GM12878 (cell line): ENCODE data around the gene KDM2A. TPM values are rescaled to one million over a fixed set of nuclear protein-coding genes. Genes with fewer than 3 reads are reported as not detected.

ENCODE experiments used
- ATAC-seq: fragments of 200-7000 bp; cut with Tn5 transposase; 3 replicates; pipeline ENCODE4 v1.9.1; 2020; ENCODE audit warnings: mild to moderate bottlenecking, moderate library complexity
- BruUV-seq: library from RNA; stranded (reverse); fragments of 400-500 nt; replicated peaks from 2 replicates; lab custom pipeline; 2021; lab: Mats Ljungman, UMichigan
- CTCF ChIA-PET: fragments of 300-600 bp; sonication (Branson Sonifier 250); formaldehyde crosslinking; extraction: SDS; loops from one replicate; lab custom pipeline; 2021; ENCODE audit warnings: inconsistent platforms; lab: Yijun Ruan, JAX
- POLR2A ChIA-PET: fragments of 350-600 bp; formaldehyde crosslinking; extraction: SDS; loops from one replicate; lab custom pipeline; 2021; ENCODE audit warnings: inconsistent platforms; lab: Charles Lee
- RAD21 ChIA-PET: fragments of 300-600 bp; sonication (Branson Sonifier 250); formaldehyde crosslinking; loops from one replicate; lab custom pipeline; 2023; ENCODE audit warnings: antibody characterized with exemption; ENCODE audit not compliant: unreplicated experiment; lab: Charles Lee
- SMC1A ChIA-PET: fragments of 300-600 bp; sonication (Branson Sonifier 250); formaldehyde crosslinking; loops from one replicate; lab custom pipeline; 2023; ENCODE audit not compliant: unreplicated experiment, uncharacterized antibody; lab: Charles Lee
- DNase-seq: peaks from one replicate; pipeline ENCODE4 v3.0.0-alpha.2; 2011; ENCODE audit warnings: low read depth, low spot score
- FAIRE-seq: peaks from 3 replicates; lab custom pipeline; 2011; peaks lifted over from hg19 to GRCh38; lab: Jason Lieb, UNC
- H2AFZ ChIP-seq: 2 replicates; pipeline ENCODE4 v1.6.0; 2011; ENCODE audit warnings: low read depth, low read length, control low read depth; ENCODE audit not compliant: control insufficient read depth
- H3K27ac ChIP-seq: 2 replicates; pipeline ENCODE4 v1.5.1; 2011; ENCODE audit warnings: control low read depth; ENCODE audit not compliant: control insufficient read depth, insufficient read depth
- H3K27me3 ChIP-seq, 2 experiments: replicated peaks in 1 of 2; 2 replicates each; pipeline versions ENCODE4 v1.6.0 to v1.6.1; 2011; ENCODE audit warnings: low read length in 1 of 2; ENCODE audit not compliant: control insufficient read depth in 2 of 2, insufficient read depth in 2 of 2
- H3K36me3 ChIP-seq, 2 experiments: 2 replicates each; pipeline ENCODE4 v1.5.1; 2011; ENCODE audit warnings: low read length in 1 of 2; ENCODE audit not compliant: control insufficient read depth in 2 of 2, insufficient read depth in 2 of 2
- H3K4me1 ChIP-seq: 2 replicates; pipeline ENCODE4 v1.6.1; 2011; ENCODE audit warnings: mild to moderate bottlenecking, low read length, moderate library complexity, mixed read lengths; ENCODE audit not compliant: control insufficient read depth, insufficient read depth
- H3K4me2 ChIP-seq: 2 replicates; pipeline ENCODE4 v1.6.0; 2011; ENCODE audit warnings: control low read depth; ENCODE audit not compliant: control insufficient read depth, insufficient read depth
- H3K4me3 ChIP-seq: fragments of 200-600 bp; sonication (generic); 2 replicates; pipeline ENCODE4 v1.5.1; 2016
- H3K79me2 ChIP-seq: 2 replicates; pipeline ENCODE4 v1.6.0; 2011; ENCODE audit warnings: low read length; ENCODE audit not compliant: control insufficient read depth, insufficient read depth
- H3K9ac ChIP-seq: 2 replicates; pipeline ENCODE4 v1.8.0; 2011; ENCODE audit warnings: low read length, control low read depth, mixed read lengths; ENCODE audit not compliant: control insufficient read depth, insufficient read depth
- H3K9me3 ChIP-seq: replicated peaks from 3 replicates; pipeline ENCODE4 v1.5.1; 2011; ENCODE audit warnings: mild to moderate bottlenecking, low read length; ENCODE audit not compliant: control insufficient read depth, insufficient read depth
- H4K20me1 ChIP-seq: 2 replicates; pipeline ENCODE4 v1.6.0; 2011; ENCODE audit not compliant: control insufficient read depth, insufficient read depth
- ATF2 ChIP-seq: IDR thresholded peaks from 2 replicates; pipeline ENCODE4 v1.6.1; 2012; ENCODE audit warnings: low read length, inconsistent platforms
- ATF7 ChIP-seq: fragments of 450-650 bp; IDR thresholded peaks from 2 replicates; pipeline ENCODE4 v1.6.1; 2016; ENCODE audit warnings: low read depth, mild to moderate bottlenecking
- CREM ChIP-seq: IDR thresholded peaks from 2 replicates; pipeline ENCODE4 v1.6.1; 2014; ENCODE audit warnings: antibody characterized with exemption, low read depth
- EGR1 ChIP-seq, 2 experiments: IDR thresholded peaks; 1 replicate in 1 of 2; 2 replicates in 1 of 2; pipeline ENCODE4 v1.6.1; 2011 to 2012; ENCODE audit warnings: low read depth in 2 of 2, low read length in 2 of 2, borderline replicate concordance in 1 of 2, mild to moderate bottlenecking in 1 of 2, moderate library complexity in 1 of 2
- ELK1 ChIP-seq: IDR thresholded peaks from 2 replicates; pipeline ENCODE4 v1.6.1; 2012; ENCODE audit warnings: low read depth, low read length, improper control_type of control experiment
- FOXM1 ChIP-seq: IDR thresholded peaks from 2 replicates; pipeline ENCODE4 v1.6.1; 2012; ENCODE audit warnings: low read depth, mild to moderate bottlenecking, inconsistent platforms, low read length, moderate library complexity
- IRF4 ChIP-seq: IDR thresholded peaks from 2 replicates; pipeline ENCODE4 v1.6.1; 2011; ENCODE audit warnings: low read depth, low read length
- JUNB ChIP-seq: IDR thresholded peaks from 2 replicates; pipeline ENCODE4 v1.6.1; 2016; ENCODE audit warnings: antibody characterized with exemption, mild to moderate bottlenecking
- KDM1A ChIP-seq: fragments of 200-600 bp; sonication (generic); IDR thresholded peaks from 2 replicates; pipeline ENCODE4 v1.6.1; 2016; ENCODE audit warnings: borderline replicate concordance
- MTA3 ChIP-seq: IDR thresholded peaks from 2 replicates; pipeline ENCODE4 v1.6.1; 2012; ENCODE audit warnings: low read length, inconsistent platforms, borderline replicate concordance
- PAX5 ChIP-seq: IDR thresholded peaks from 2 replicates; pipeline ENCODE4 v1.6.1; 2011; ENCODE audit warnings: low read depth, low read length, borderline replicate concordance
- POLR2A ChIP-seq: IDR thresholded peaks from 2 replicates; pipeline ENCODE4 v1.6.1; 2011; ENCODE audit warnings: low read depth, mild to moderate bottlenecking, low read length
- POLR2AphosphoS2 ChIP-seq: IDR thresholded peaks from 2 replicates; pipeline ENCODE4 v1.6.1; 2011; ENCODE audit warnings: low read depth, mild to moderate bottlenecking, low read length, improper control_type of control experiment, moderate library complexity
- RAD51 ChIP-seq: fragments of 450-650 bp; IDR thresholded peaks from 2 replicates; pipeline ENCODE4 v1.6.1; 2016; ENCODE audit warnings: moderate library complexity, mild to moderate bottlenecking, inconsistent platforms
- RELB ChIP-seq: fragments of 450-650 bp; IDR thresholded peaks from 2 replicates; pipeline ENCODE4 v1.6.1; 2017; ENCODE audit warnings: low read depth, mild to moderate bottlenecking, moderate library complexity
- RUNX3 ChIP-seq: IDR thresholded peaks from 2 replicates; pipeline ENCODE4 v1.6.1; 2012; ENCODE audit warnings: low read length, inconsistent platforms
- SP1 ChIP-seq: IDR thresholded peaks from one replicate; pipeline ENCODE4 v1.6.1; 2011; ENCODE audit warnings: low read depth, low read length
- TBL1XR1 ChIP-seq: IDR thresholded peaks from 2 replicates; pipeline ENCODE4 v1.6.1; 2012; ENCODE audit warnings: low read depth, low read length, improper control_type of control experiment
- TCF3 ChIP-seq: IDR thresholded peaks from 2 replicates; pipeline ENCODE4 v1.6.1; 2012; ENCODE audit warnings: low read depth, mild to moderate bottlenecking, low read length, borderline replicate concordance; ENCODE audit not compliant: insufficient read depth
- TCF7 ChIP-seq: IDR thresholded peaks from 2 replicates; pipeline ENCODE4 v1.6.1; 2014; ENCODE audit warnings: antibody characterized with exemption, borderline replicate concordance
- ZZZ3 ChIP-seq: IDR thresholded peaks from 2 replicates; pipeline ENCODE4 v1.6.1; 2011; ENCODE audit warnings: low read depth; ENCODE audit not compliant: control insufficient read depth, insufficient read length
- WGBS: methylation state at CpG from one replicate; pipeline ENCODE4 v1.1.6; 2016; ENCODE audit warnings: low lambda C conversion rate; ENCODE audit not compliant: insufficient replicate concordance, insufficient coverage; ENCODE audit errors: missing lambda C conversion rate; 5-methylcytosine and 5-hydroxymethylcytosine counted together
- in situ Hi-C: fragments of 300-500 bp; cut with MboI; formaldehyde crosslinking; loops from 9 replicates; pipeline ENCODE4 v1.14.3; 2018; ENCODE audit warnings: mixed read lengths
- intact Hi-C: fragments of 100-400 bp; cut with micrococcal nuclease; formaldehyde crosslinking; loops from one replicate; pipeline ENCODE4 v1.14.2; 2022; ENCODE audit not compliant: unreplicated experiment
- polyA plus RNA-seq, 11 experiments: library from polyadenylated mRNA; depleted of rRNA in 4 of 11; unstranded in 6 of 11; stranded (reverse) in 5 of 11; fragments of >200 nt; fragmentation: Nextera tagmentation in 4 of 11; fragmentation: Illumina TruSeq in 1 of 11; extraction: Ambion mirVana in 4 of 11; extraction: Trizol in 1 of 11; gene quantifications; 1 replicate in 1 of 11; 2 replicates in 10 of 11; pipeline versions ENCODE4 v1.2.1 to v1.2.3, GENCODE V29; 2011 to 2016; ENCODE audit warnings: inconsistent platforms in 2 of 11, missing spikeins in 2 of 11, low read depth in 1 of 11
- total RNA-seq, 4 experiments: library from RNA; depleted of rRNA in 3 of 4; stranded (reverse); fragments of >200 nt in 3 of 4; fragmentation: Illumina TruSeq in 1 of 4; extraction: Trizol in 1 of 4; gene quantifications; 2 replicates each; pipeline versions ENCODE4 v1.2.1 to v1.2.3, GENCODE V29; 2013 to 2021

Gene KDM2A
- total and polyA plus RNA-seq, 10 of the 15 experiments (the other 5 are each of a cell fraction or from before 2014, with no cell fraction given): 10.5 to 69.3 (median 41.6) TPM

GRCh38 chr11:67160872-67161783 is 42.1 kb downstream of the KDM2A start:
- RAD21 ChIA-PET: interaction anchor here (1.2 kb wide), 2 partner anchors 10 to 80 kb away, joined by 4 to 6 read pairs; no protein-coding TSS in a partner anchor
- Histone ChIP-seq H3K9me3 (no peaks in the 10 kb centered on the region), H3K4me1 (peaks cover 23% of the 10 kb centered on the region), H3K4me3 (no peak overlapping the region), H3K9ac (no peak overlapping the region), H3K27ac (peak overlapping the region; percentile 45), H3K4me2 (peak overlapping the region; percentile 13; the same call in 1 of the 2 replicates), H4K20me1 (no peaks in the 10 kb centered on the region), H2AFZ (no peak overlapping the region), H3K27me3 (no peaks in the 10 kb centered on the region), H3K79me2 (peaks cover 70% of the 10 kb centered on the region), H3K36me3 (peaks cover 1 to 13% of the 10 kb centered on the region in 2 experiments; a peak in 2 of 4 replicates)
- POLR2A ChIA-PET: interaction anchor here (0.6 kb wide), 1 partner anchor 63 kb away, joined by 3 read pairs; no protein-coding TSS in a partner anchor
- BruUV-seq: no TSS peak
- DNase-seq: no peak
- CTCF ChIA-PET: interaction anchor here (0.8 to 1.6 kb wide), 2 partner anchors 11 to 80 kb away, joined by 3 to 5 read pairs; no protein-coding TSS in a partner anchor
- FAIRE-seq: no peak
- SMC1A ChIA-PET: interaction anchor here (0.7 kb wide), 1 partner anchor 69 kb away, joined by 3 read pairs; no protein-coding TSS in a partner anchor
- intact Hi-C loops (loop anchor here (5.0 kb wide), 1 partner anchor 39 kb away; no protein-coding TSS in a partner anchor), in situ Hi-C loops (no loop called here)
- ATAC-seq: peak; percentile 34
- WGBS: 63% methylated on average over 5 of the region's 5 CpGs
- TF ChIP-seq TCF7 (no peak), SP1 (no peak), MTA3 (no peak), RAD51 (no peak), RELB (no peak), CREM (no peak), TBL1XR1 (no peak), KDM1A (no peak), PAX5 (no peak), EGR1 (IDR thresholded peaks at IDR 0.05; ENCODE audit: borderline replicate concordance in 1 of 2, low read depth in 2 of 2, low read length in 2 of 2) (no peak), ATF2 (0 out of 2 replicates have a peak, but pooled peaks have one; percentile 44), TCF3 (no peak), JUNB (peak; percentile 68), FOXM1 (peak; percentile 23; the same call in 1 of the 2 replicates), RUNX3 (peak; percentile 69; the same call in 1 of the 2 replicates), IRF4 (no peak), ATF7 (no peak), ZZZ3 (no peak), POLR2AphosphoS2 (no peak), ELK1 (no peak), POLR2A (no peak)
